T-helper 1 cell (primary cell): Measurements from ENCODE around the gene ASCC1.

ENCODE experiments used
- DNase-seq, 5 donors: peaks; one replicate each; pipeline ENCODE4 v3.0.0-alpha.2; 2012 to 2020

ASCC1 gene

DNA sequence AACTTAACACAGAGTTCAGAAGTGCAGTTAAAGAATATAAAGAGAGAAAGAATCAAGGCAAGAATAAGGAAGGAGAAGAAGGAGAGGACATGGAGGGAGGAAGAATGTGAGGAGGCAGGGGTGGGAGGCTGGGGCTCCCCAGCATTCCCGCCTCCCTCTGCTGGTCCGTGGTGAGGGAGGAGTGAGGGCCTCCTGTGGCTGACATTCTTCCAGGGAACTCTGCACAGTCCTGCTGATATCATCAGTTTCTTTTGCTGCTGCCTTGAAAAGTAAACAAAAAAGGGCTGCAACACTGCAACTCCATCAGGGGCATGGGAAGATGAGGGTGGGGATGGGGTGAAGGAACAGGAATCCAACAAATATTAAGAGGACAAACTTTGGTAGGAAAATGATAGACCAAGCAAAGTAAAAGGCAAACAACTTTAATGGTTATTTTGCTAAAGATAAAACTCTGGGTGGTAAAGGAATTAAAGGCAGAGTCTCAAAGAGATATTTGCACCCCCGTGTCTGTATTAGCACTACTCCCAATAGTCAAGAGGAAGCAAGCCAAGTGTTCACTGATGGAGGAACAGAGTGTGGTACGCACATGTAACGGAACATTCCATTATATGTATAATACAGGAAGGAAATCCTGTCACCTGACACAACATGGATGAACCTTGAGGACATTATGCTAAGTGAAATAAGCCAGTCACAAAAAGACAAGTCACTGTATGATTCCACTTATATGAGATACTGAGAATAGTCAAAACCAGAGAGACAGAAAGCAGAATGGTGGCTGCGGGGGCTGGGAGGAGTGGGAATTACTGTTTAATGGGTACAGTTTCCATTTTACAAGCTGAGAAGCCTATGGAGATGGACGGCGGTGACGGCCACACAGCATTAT, 119.7 kb downstream of the ASCC1 start:
- peak in 1 of 5 donors; percentile 40 for DNase-seq

DNA sequence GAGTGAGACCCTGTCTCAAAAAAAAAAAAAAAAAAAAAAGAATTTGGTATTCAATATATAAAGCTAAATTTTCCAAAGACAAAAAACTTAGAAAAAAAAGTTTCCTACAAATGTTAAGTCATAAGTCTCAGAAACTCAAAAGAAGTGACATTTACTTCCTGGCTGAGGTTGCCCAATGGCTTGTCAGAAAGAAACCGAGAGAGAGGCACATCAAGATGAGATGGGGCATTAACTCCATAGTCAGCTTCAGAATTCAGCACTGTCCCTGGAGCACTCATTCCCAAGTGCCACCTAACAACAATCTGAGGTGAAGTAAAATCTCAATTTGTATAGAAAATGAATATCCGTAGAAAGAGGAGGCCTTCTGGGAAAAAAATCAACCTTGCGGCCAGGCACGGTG, 120.9 kb downstream of the ASCC1 start:
- peak in 1 of 5 donors; percentile 37 for DNase-seq

DNA sequence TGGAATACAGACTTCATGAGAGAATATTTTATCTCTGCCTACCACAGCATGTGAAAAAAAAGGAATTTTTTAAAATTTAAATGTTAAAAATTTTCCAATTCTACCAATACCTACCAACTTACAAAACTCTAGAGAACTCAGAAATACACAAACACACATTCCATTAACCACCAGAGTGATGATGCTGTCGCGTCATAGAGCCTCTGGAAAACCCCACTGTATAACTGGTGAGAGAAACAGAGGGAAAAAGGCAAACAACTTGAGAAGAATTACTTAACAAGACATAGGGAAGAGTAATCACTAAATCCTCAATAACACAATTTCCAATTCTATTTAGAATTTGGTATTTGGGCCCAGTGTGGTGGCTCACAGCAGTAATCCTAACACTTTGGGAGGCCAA, 121.5 kb downstream of the ASCC1 start:
- no peak for DNase-seq

DNA sequence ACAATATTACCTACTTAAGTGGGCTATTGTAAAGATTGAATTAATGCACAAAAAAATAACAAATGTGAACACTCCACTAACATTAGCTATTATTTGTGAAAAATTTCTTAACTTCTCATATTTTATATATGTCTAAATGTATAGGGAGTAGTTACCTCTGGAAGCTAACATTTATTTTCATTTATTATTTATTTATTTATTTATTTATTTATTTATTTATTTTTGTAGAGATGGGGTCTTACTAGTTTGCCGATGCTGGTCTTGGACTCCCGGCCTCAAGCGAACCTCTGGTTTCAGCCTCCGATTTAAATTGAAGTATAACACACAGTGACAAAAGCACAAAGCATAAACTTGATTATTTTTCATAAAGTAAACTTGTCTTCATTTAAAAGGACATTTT, 122.6 kb downstream of the ASCC1 start:
- DNase-seq = no peak

DNA sequence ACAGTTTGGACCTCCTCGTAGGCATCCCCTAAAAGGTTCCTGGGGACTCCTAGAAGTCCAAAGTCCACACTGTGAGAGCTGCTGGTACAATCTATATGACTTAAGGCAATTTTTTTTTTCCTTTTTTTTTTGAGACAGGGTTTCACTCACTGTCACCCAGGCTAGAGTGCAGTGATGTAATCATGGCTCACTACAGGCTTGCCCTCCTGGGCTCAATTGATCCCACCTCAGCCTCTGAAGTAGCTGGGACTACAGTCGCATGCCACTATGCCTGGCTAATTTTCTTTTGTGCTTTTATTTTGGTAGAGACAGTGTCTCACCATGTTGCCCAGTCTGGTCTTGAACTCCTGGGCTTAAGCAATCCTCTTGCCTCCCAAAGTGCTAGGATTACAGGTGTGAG, 123.1 kb downstream of the ASCC1 start:
- no peak for DNase-seq

DNA sequence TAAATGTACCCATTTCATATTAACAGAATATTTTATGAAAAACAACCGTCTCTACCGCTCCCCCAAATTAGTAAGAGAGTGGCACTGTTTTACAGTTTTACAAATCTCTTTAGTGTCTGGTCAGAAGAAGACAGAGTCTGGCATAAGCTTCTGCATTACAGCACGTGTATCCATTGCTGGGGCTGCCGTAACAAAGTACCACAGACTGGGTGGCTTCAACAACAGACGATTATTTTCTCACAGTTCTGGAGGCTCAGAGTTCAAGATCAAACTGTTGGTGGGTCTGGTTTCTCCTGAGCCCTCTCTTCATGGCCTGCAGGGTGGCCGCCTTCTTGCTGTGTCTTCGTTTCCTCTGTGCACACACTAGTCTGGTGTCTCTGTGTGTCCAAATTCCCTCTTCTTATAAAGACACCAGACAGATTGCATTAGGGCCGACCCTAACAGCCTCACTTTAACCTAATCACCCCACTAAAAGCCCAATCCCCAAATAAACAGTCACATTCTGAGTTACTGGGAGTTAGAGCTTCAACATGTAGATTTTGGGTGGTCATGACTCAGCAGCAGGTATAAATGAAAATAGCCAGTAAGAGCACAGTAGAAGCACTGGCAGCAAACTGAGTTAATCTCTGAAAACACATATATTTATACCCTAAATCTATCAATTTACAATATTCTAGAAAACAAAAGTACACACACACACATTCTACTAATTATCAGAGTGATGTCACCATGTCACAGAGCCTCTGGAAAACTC, 123.7 kb downstream of the ASCC1 start:
- DNase-seq = no peak

DNA sequence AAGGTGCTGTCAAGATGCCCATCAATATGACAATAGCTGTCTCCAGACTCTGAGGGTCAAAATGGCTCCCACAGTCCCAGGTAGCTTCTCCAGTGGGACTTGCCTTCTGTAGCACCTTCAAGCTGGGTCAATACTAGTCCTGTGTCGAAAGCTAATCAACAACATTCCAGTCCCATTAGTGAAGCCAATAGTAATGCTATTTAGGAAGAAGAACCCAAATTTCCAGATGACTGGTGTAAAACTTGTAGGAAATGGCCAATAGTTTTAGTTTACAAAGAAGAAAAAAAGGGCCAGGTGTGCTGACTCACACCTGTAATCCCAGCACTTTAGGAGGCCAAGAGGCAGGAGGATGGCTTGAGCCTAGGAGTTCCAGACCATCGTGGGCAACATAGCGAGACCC, 125.8 kb downstream of the ASCC1 start:
- no peak for DNase-seq

DNA sequence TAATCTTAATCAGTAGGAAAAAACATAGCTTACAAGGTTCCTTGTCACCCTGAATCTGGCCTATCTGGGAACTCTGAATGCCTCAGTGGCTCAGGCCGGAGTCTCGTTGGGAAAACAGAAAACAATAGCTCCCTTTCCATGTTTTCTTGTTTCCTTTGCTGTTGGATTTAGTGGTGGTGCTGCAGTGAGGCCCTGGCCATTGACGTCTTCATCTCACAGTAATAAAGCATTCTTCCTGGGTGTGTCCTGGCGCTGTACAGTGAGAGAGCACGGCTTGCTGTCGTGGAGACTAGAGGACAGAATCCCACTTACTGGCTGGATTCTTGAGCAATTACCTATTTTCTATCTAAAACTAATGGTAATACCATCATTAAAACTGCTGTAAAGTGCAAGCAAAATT, 126.5 kb downstream of the ASCC1 start:
- DNase-seq = peak in 1 of 5 donors; percentile 41

DNA sequence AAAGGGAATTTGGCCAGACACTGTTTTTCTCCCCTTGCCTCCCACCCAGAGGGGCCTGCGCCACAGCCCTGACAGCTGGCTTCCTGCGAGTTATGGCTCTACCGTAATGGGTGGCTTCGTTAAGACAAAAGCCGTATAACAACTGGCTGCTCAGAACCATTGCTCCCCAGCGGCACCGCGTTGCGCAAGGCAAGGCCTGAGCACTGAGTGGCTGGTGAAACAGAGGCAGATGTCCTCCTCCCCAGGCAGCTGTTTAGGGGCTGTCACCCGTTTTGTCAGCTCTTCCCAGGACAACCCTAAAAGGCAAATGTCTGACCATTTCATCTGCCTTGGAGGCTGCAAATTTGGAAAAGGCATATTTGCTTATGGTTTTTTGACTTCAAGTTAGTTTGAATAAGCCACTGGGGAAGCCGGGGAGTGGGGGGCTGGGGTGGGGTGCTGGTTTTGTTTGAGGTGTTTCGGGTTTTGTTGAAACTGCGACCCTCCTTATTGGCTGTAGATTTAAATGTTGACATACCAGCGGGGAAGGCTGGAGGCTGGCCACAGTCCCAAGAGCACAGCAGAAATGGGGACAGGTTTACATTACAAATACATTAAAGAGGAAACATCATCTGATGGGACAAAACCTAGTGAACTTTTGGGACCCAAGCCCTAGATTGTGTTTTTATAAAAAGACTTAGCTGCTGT, 127.0 kb downstream of the ASCC1 start:
- peak in 4 of 5 donors; percentile 44 to 74 (median 52) for DNase-seq

DNA sequence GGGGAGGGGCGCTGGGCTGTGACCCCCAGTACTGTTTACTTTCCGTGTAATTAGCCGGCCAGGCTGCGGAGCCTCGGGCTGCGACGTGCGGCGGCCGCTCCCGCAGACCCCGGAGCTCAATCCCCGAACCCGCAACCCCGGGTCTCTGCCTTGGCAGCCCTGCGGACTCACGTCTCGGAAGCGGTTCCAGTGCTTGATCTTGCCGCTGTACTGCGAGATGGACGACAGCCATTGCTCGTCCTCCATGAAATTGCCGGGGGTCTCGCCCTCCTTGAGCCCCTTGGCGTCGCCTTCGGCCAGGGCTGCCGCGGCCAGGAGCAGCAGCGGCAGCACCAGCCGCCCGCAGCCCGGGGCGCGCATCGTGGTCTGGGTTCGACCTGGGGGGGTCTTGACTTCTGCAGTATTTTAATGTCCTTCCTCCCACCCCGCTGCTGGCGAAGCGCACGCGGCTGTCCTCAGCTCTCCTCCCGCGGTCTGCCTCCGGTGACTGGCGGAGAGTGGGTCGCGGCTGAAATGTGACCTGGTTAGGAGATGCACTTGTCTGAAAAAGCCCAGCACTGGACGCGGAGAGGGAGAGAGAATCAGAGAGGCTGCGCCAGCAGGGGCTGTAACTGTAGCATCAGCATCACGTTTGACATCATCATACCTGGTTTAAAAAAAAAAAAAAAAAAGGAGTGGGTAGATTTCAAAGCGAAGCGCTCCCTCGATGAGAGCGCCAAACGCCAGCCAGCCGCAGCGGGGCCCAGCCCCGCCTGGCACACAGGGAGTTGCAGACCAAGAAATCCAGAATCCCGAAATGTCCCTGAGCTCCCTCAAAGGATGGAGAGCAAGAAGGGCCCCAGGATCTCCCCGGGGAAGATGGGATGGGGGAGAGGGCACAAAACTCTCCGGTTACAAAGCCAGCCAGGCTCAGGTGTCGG, 127.8 kb downstream of the ASCC1 start, which contains the start of gene SPOCK2:
Gene SPOCK2, minus strand, starts transcription at position 583 of the 920 bp plus-strand sequence. Its CDS starts 223 bp downstream, at position 360.
- DNase-seq = peak; percentile 61 to 84 (median 74)

DNA sequence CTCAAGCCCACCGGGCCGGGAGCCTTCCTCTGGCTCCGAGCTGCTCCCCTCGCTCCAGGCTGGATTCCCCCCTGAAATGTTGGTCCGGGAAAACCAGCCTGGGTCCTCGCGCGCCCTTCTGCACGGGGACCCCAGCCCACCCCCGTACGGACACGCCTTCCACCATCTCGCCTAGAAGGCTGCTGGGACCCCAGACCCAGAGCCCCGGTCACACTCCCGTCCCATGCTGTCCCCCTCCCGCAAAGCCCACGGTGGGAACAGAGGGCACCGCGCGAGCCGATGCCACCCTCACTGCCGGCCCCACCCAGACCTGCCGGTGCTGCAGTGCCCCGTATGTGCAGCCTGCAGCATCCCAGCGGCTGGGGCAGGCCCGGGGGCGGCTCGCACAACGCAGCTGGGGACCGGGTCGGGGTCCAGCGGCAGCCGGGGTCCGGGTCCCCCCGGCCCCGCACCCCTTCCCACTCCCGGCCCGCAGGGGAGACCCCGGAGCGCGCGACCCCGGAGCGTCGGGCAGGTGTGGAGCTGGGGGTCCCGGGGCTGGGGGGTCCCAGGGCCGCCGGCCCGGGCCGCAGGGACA, 128.6 kb downstream of the ASCC1 start:
- peak in 4 of 5 donors; percentile 36 to 60 (median 45) for DNase-seq

DNA sequence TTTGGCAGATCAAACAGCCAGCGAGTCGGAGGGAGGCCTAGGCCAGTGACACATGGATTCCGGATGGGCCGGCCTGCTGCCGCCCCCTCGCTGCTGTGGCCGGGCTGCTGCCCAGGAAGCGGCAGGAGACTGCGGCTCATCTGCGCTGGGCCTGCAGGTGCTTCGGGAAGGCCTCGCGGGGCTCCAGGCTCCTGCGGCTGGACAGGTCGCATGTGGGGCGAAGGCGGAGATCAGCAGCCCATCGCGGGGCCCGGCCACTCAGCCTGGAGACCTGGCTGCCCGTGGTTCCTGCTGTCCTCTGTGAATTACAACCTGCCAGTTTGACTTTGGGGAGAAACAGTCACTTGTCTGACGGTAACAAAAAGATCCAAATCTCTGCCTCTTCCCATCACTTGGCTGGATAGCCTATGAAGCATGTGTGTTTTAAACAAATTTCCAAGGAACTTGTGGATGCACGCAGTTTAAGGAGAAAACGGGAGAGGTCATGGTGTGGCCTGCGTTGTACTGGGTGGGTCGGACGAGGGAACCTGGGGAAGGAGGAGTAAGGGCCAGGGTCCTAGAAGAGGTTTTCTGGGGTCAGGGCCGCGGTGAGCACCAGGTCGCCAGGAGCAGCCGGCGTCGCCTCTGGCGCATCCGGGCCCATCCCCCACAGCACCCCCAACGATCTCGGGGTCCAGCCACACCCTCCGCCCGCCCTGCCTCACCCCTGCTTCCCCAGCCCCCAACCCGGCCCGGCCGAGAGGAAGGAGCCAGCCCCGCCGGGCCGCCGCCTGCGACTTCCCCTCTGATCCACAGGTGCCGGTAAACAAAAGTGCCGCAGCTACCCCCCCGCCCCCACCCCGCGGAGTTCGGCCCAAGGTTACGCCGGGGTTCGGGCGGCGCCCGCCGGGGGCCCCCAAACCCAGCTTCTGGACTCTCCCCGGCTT, 129.3 kb downstream of the ASCC1 start:
- peak; percentile 46 to 75 (median 59) for DNase-seq

DNA sequence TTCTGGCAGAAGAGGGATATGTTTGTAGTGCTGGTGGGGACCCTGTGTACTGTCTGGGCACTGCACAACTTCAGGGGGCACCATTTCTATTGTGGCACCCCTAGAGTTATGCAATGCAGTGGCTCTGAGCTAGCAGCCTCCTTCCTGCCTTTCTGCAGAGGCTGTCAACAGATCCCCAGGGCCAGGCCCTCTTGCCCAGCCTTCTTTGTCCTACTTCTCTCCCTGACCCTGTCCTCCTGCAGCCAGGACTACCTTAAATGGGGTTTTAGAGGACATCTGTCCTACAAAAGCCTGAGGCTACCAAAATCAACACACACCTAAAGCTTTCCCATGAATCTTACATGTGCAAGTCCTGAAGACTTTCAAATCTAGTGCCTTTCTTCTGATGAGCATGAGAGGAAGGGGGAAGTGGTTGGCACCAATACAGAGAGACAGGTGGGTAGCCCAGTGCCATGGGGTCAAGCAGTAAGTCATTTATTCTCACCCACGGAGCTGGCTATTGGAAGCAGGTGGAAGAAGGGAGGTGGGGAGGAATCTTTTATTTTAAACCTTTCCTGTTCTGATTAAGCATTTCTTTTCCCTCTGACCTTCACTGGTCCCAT, 130.1 kb downstream of the ASCC1 start:
- DNase-seq = no peak

DNA sequence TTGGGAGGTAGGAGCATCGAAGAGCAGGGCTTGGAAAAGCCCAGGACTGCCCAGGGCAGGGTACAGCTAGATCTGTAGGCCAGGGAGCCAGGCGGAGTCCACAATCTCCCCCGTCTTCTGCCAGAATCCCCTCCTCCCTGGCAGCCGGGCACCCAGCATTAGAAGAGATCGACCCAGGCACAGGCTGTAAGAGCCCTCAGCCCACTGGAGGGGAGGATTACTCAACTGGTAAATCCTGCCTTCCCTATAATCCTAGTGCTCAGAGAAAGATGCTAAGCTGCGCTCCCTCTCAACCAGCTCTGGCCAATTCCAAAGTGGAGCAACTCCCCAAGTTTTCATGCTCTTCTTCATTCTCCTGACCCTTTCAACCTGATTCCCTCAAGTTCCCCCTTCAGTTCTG, 130.9 kb downstream of the ASCC1 start:
- no peak for DNase-seq

DNA sequence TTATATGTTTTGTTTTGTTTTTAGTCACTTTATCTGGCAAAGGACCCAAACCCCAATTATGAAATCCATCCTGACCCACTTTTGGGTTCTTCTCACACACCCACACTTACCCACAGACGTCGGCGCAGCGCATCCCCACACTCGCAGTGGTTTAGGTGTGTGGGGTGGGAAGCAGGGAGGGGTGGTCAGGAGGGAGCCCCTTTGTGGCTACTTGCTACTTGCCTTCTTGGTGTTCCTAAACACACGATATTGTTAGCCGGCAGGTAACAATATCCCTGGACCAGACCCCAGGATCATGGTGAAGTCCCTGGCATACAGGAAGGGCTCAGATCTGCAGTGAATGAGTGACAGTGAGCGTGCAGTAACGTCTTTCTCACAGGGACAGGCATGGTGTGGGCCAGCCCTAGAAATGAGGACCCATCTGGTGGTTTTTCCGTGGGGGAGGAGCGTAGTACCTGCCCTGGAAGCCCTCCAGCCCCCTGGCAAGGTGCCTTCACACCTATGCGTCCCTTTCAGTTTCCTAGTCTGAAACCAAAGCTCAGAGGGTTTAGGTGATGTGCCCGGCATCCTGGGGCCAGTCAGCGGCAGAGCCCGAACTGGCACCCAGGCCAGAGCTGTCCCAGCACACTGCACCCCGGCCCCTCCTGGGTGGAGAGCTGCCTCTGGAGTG, 132.2 kb downstream of the ASCC1 start:
- peak in 3 of 5 donors; percentile 51 to 62 (median 55) for DNase-seq

DNA sequence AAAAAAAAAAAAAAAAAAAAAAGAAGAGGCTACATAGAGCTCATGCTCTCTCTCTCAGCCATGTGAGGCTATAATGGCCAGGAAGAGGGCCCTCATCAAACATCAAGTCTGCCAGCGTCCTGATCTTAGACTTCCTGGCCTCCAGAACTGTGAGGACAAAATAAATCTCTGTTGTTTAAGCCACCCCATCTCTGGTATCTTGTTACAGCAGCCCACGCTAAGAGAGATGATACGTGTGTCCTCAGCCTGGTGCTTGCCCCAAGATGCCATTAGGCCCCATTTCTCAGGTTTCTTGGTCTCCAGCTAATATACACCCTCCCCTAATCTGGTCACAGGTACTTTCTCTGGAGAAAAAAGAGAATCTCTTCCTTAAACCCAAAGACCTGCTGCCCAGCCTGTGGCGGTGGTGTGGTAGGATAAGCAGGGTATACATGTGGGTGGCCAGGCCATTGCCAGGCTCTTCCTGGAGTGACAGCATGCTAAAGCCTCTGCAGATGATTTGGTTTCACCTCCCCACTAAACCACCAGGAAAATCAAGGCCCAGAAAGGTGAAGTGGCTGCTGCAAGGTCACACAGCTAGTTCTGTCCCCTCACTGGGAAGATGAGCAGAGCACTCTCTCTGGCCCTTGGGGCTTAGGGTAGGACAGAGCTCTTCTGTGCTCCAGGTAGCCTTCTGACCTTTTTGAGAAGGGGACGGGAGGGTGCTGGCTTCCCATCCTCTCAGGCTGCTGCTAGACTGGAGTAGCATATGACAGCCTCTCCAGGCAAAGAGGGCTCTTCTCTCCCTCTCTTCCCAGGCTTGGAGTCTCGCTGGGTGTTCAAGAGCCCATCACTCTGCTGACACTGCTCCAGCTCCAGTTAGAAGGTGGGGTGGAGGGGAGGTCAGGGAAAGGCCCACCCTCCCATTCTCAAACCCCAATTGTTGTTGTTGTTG, 133.0 kb downstream of the ASCC1 start:
- DNase-seq = no peak

DNA sequence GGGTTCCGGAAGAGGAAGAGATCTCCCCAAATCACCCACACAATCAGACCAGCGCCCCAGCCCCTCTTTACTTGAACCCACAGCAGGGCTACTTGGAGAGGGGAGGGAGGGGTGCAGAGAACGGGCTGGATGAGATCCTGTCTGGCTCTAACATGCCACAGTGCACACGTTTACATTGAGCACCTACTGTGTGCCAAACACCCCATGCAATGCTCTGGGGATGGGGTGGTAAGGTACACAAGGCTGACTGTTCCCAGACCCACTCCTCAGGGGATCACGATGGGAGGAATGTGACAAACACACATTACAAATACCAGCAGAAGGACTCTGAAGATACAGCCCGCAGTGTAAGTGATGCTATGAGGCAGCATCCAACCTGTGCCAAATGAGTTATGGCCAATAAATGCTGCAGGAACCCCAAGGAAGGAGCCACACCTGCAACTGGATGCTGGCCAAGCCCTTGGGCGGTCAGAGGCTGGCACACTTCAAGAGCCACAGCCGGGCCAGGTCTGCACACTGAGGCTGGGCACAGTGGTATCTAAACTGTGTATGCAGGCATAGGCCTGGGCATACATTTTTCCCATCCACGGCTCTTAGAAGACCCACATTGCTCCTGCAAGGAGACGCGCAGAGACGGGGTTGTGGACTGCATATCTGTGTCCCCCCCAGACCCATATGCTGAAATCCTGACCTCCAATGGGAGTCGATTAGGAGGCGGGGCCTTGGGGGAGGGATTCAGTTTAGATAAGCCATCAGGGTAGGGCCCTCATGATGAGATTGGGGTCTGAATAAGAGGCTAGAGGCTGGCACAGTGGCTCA, 134.1 kb downstream of the ASCC1 start:
- no peak for DNase-seq
